Endometrium (tissue), 2 donors: ENCODE measurements around the gene ANGPTL3.
"Not testable (repeated sequence)": the region's sequence is repeated elsewhere in the genome, so short reads cannot be mapped to it uniquely, and the experiment has no call there.

Experiments
- FAIRE-seq: peaks from 2 replicates; lab custom pipeline; 2012; peaks lifted over from hg19 to GRCh38; lab: Jason Lieb, UNC
- donor health status: control.
- donor health status: control.

ANGPTL3 gene

GRCh38 chr1:62597281-62597680 lies at the start of gene ANGPTL3:
ANGPTL3 (plus strand) TSS chr1:62597520; CDS start chr1:62597567, 47 bp downstream.
- no peak for FAIRE-seq

- peak; percentile 35 for FAIRE-seq
Observed at GRCh38 chr1:62561306-62561705, 36.0 kb upstream of the ANGPTL3 start.

GRCh38 chr1:62567182-62567581 lies 30.1 kb upstream of the ANGPTL3 start:
- not testable (repeated sequence) for FAIRE-seq

GRCh38 chr1:62567926-62568325 lies 29.4 kb upstream of the ANGPTL3 start:
- FAIRE-seq: not testable (repeated sequence)

- FAIRE-seq: not testable (repeated sequence)
Observed at GRCh38 chr1:62571517-62571916, 25.8 kb upstream of the ANGPTL3 start.

GRCh38 chr1:62572476-62572875 lies 24.8 kb upstream of the ANGPTL3 start:
- no peak for FAIRE-seq

- no peak for FAIRE-seq
Observed at GRCh38 chr1:62573675-62574074, 23.6 kb upstream of the ANGPTL3 start.

- FAIRE-seq: no peak
Observed at GRCh38 chr1:62585469-62586155, 11.7 kb upstream of the ANGPTL3 start.

- FAIRE-seq: no peak
Observed at GRCh38 chr1:62588000-62588399, 9.3 kb upstream of the ANGPTL3 start.

- FAIRE-seq: no peak
Observed at GRCh38 chr1:62589321-62589720, 8.0 kb upstream of the ANGPTL3 start.

- FAIRE-seq: no peak
Observed at GRCh38 chr1:62590255-62590969, 6.9 kb upstream of the ANGPTL3 start.

GRCh38 chr1:62590970-62591368 lies 6.4 kb upstream of the ANGPTL3 start:
- no peak for FAIRE-seq

GRCh38 chr1:62593825-62594394 lies 3.4 kb upstream of the ANGPTL3 start:
- no peak for FAIRE-seq

GRCh38 chr1:62595647-62596046 lies 1.7 kb upstream of the ANGPTL3 start:
- no peak for FAIRE-seq

- FAIRE-seq: no peak
Observed at GRCh38 chr1:62599044-62599443, 1.7 kb downstream of the ANGPTL3 start.

- FAIRE-seq: no peak
Observed at GRCh38 chr1:62601457-62601856, 4.1 kb downstream of the ANGPTL3 start.

GRCh38 chr1:62608905-62609304 lies 11.6 kb downstream of the ANGPTL3 start:
- no peak for FAIRE-seq

GRCh38 chr1:62610588-62610987 lies 13.3 kb downstream of the ANGPTL3 start:
- not testable (repeated sequence) for FAIRE-seq

- no peak for FAIRE-seq
Observed at GRCh38 chr1:62612770-62613169, 15.4 kb downstream of the ANGPTL3 start.

GRCh38 chr1:62613325-62613727 lies 16.0 kb downstream of the ANGPTL3 start:
- no peak for FAIRE-seq

- no peak for FAIRE-seq
Observed at GRCh38 chr1:62613890-62614289, 16.6 kb downstream of the ANGPTL3 start.

- no peak for FAIRE-seq
Observed at GRCh38 chr1:62621907-62622306, 24.6 kb downstream of the ANGPTL3 start.

- FAIRE-seq: no peak
Observed at GRCh38 chr1:62625415-62625814, 28.1 kb downstream of the ANGPTL3 start.
